Spleen (tissue), 11 donors: ENCODE results near the gene BSN. TPM values are rescaled to one million over a fixed set of nuclear protein-coding genes. Genes with fewer than 3 reads are reported as not detected.
A peak's percentile ranks its signal among the peaks of the same experiment; 100 is the strongest.

ENCODE experiments used
- DNase-seq: peaks from one replicate; pipeline ENCODE4 v3.0.0-alpha.2; 2020
- H3K27ac ChIP-seq, 8 donors: fragments of 200-600 bp; sonication (generic) in 7 of 8; 1 replicate in 4 of 8; 2 replicates in 4 of 8; pipeline versions ENCODE4 v1.5.0 to v1.8.0; 2016 to 2021; ENCODE audit warnings: inconsistent platforms in 4 of 8, mild to moderate bottlenecking in 4 of 8, moderate library complexity in 1 of 8
- H3K27me3 ChIP-seq, 7 donors: fragments of 200-600 bp; sonication (generic) in 6 of 7; replicated peaks in 1 of 7; 1 replicate in 4 of 7; 2 replicates in 3 of 7; pipeline versions ENCODE4 v1.5.0 to v1.8.0; 2016 to 2021; ENCODE audit warnings: inconsistent platforms in 3 of 7, mild to moderate bottlenecking in 1 of 7
- H3K36me3 ChIP-seq, 6 donors: fragments of 200-600 bp; sonication (generic) in 5 of 6; 1 replicate in 4 of 6; 2 replicates in 2 of 6; pipeline versions ENCODE4 v1.5.0 to v1.8.0; 2016 to 2021; ENCODE audit warnings: inconsistent platforms in 2 of 6
- H3K4me1 ChIP-seq, 6 donors: fragments of 200-600 bp; sonication (generic) in 5 of 6; 1 replicate in 3 of 6; 2 replicates in 3 of 6; pipeline versions ENCODE4 v1.5.0 to v1.8.0; 2016 to 2021; ENCODE audit warnings: inconsistent platforms in 3 of 6
- H3K4me3 ChIP-seq, 8 donors: fragments of 200-600 bp; sonication (generic) in 7 of 8; 1 replicate in 4 of 8; 2 replicates in 4 of 8; pipeline versions ENCODE4 v1.5.0 to v1.8.0; 2016 to 2021; ENCODE audit warnings: inconsistent platforms in 4 of 8, mild to moderate bottlenecking in 4 of 8, moderate library complexity in 2 of 8
- H3K9me3 ChIP-seq, 8 donors: fragments of 200-600 bp; sonication (generic) in 7 of 8; 1 replicate in 4 of 8; 2 replicates in 4 of 8; pipeline versions ENCODE4 v1.5.0 to v1.8.0; 2016 to 2021; ENCODE audit warnings: inconsistent platforms in 4 of 8
- POLR2A ChIP-seq, 3 donors: fragments of 450-650 bp; IDR thresholded peaks; one replicate each; pipeline ENCODE4 v1.5.1; 2017; ENCODE audit warnings: antibody characterized with exemption in 3 of 3, mild to moderate bottlenecking in 1 of 3
- POLR2AphosphoS5 ChIP-seq, 3 donors: sonication (generic); formaldehyde crosslinking; IDR thresholded peaks; one replicate each; pipeline ENCODE4 v1.5.1; 2017; ENCODE audit warnings: antibody characterized with exemption in 3 of 3
- WGBS, 5 donors: extraction: QIAGEN DNeasy Blood & Tissue Kit in 3 of 5; methylation state at CpG; one replicate each; pipeline versions ENCODE4 v1.1.5 to v1.1.7; 2013 to 2018; 5-methylcytosine and 5-hydroxymethylcytosine counted together
- intact Hi-C: fragments of 100-400 bp; cut with DNase I; formaldehyde crosslinking; loops from one replicate; pipeline ENCODE4 v1.15.0; 2023; ENCODE audit warnings: low total_unique reads
- polyA plus RNA-seq, 3 donors: library from polyadenylated mRNA; stranded (reverse); fragments of 200-250 nt; gene quantifications; one replicate each; pipeline ENCODE4 v1.2.1, GENCODE V29; 2013
- total RNA-seq, 7 donors: library from RNA; depleted of rRNA in 3 of 7; stranded (reverse); fragments of >200 nt in 3 of 7; fragmentation: NEBNext Ultra II Directional in 4 of 7; extraction: Animal tissue kit (Norgen Biotek cat#: 25700) in 4 of 7; gene quantifications; one replicate each; pipeline versions ENCODE4 v1.1.0 to v1.2.1, GENCODE V29; 2016 to 2021
- TF ChIP-seq, protein P1 (sequence below), 11 experiments: fragments of 200-600 bp in 7 of 11; fragments of 450-650 bp in 4 of 11; sonication (generic) in 4 of 11; IDR thresholded peaks in 8 of 11; conservative IDR thresholded peaks in 3 of 11; 1 replicate in 7 of 11; 2 replicates in 4 of 11; pipeline versions ENCODE4 v1.4.0 to v1.8.0; 2016 to 2021; ENCODE audit warnings: antibody characterized with exemption in 11 of 11, inconsistent platforms in 4 of 11, mild to moderate bottlenecking in 1 of 11
- donor health status: healthy with polysubstance abuse.
- donor health status: DM: no; HTN: no; CAD: no; lungs with moderate emphysema.
- donor health status: DM: no; HTN: no; CAD: no.
- donor health status: Bipolar disorder and iron deficiency.
- donor health status: healthy.
- donor health status: DM: no; HTN: no; CAD: no.
- donor health status: DM: yes; HTN: yes; CAD: no.

The BSN gene
- total and polyA plus RNA-seq, 10 donors = 0.02 to 1.1 (median 0.36) TPM

DNA sequence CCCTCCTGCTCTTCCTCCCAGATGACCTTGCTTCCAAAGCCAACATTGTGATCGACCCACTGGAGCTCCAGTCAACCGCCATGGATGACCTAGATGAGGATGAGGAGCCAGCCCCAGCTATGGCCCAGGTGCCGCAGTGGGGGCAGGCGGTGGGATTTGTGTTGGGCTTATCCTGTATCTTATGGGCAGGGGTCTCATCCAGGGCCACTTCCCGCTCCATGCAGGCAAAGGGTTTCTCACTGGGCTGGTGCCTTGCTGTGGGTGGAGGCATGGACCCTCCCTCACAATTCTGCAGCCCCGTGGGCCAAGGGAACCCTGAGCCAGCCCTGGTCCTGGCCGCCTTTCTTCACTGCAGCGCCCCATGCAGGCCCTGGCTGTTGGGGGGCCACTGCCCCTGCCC is 150.4 kb downstream of the BSN start:
- H3K36me3 ChIP-seq = peaks cover 0 to 94% (median 60%) of the 10 kb centered on the region in 6 donors
- H3K4me3 ChIP-seq = no peak overlapping the region
- no peaks in the 10 kb centered on the region for H3K27me3 ChIP-seq
- intact Hi-C loops = loop anchor here (5.0 kb wide), 1 partner anchor 138 kb away; no protein-coding TSS in a partner anchor
- no peak for DNase-seq
- no peaks in the 10 kb centered on the region for H3K9me3 ChIP-seq
- TF ChIP-seq, protein P1, sequence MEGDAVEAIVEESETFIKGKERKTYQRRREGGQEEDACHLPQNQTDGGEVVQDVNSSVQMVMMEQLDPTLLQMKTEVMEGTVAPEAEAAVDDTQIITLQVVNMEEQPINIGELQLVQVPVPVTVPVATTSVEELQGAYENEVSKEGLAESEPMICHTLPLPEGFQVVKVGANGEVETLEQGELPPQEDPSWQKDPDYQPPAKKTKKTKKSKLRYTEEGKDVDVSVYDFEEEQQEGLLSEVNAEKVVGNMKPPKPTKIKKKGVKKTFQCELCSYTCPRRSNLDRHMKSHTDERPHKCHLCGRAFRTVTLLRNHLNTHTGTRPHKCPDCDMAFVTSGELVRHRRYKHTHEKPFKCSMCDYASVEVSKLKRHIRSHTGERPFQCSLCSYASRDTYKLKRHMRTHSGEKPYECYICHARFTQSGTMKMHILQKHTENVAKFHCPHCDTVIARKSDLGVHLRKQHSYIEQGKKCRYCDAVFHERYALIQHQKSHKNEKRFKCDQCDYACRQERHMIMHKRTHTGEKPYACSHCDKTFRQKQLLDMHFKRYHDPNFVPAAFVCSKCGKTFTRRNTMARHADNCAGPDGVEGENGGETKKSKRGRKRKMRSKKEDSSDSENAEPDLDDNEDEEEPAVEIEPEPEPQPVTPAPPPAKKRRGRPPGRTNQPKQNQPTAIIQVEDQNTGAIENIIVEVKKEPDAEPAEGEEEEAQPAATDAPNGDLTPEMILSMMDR (IDR thresholded peaks at IDR 0.05 in 8 of 11, conservative IDR thresholded peaks at IDR 0.05 in 3 of 11) = no peak
- TF ChIP-seq POLR2A (IDR thresholded peaks at IDR 0.05) = no peak
- TF ChIP-seq POLR2AphosphoS5 (IDR thresholded peaks at IDR 0.05) = no peak
- whole genome bisulfite sequencing, 5 donors = 88 to 100% (median 92%) methylated on average over 1 to 8 of the region's 8 CpGs
- peak overlapping the region in 1 of 8 donors; percentile 25 for H3K27ac ChIP-seq
- H3K4me1 ChIP-seq = peaks cover 0 to 38% (median 9%) of the 10 kb centered on the region in 6 donors

DNA sequence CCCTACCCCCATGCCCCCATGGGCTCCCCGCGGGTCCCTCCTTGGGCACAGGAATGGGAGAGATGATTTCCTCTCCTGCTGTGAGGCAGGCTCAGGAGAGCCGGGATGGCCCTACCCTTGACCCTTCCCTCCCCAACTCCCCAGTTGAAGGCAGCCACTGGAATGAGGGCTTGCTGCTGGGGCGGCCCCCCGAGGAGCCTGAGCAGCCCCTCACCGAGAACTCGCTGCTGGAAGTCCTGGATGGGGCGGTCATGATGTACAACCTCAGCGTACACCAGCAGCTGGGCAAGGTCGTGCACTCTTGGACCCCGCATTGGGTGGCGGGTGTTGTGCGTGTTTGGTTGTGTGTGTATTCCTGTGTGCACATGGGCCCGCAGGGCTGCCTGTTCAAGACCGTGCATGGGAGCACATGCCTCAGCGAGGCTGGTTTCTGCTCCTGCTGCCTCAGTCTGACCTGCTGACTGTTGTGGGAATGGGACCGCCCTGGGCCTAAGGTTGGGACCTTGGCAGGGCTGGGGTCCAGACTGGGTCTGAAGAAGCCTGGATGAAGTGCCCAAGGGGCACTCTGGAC is 151.2 kb downstream of the BSN start:
- H3K4me3 ChIP-seq = no peak overlapping the region
- H3K27ac ChIP-seq = no peak overlapping the region
- intact Hi-C loops = no loop called here
- WGBS, 5 donors = 88 to 100% (median 93%) methylated on average over 1 to 17 of the region's 17 CpGs
- DNase-seq = no peak
- H3K4me1 ChIP-seq = peaks cover 0 to 38% (median 9%) of the 10 kb centered on the region in 6 donors
- H3K27me3 ChIP-seq = no peaks in the 10 kb centered on the region
- H3K36me3 ChIP-seq = peaks cover 0 to 88% (median 53%) of the 10 kb centered on the region in 6 donors
- TF ChIP-seq POLR2AphosphoS5 (IDR thresholded peaks at IDR 0.05) = no peak
- TF ChIP-seq POLR2A (IDR thresholded peaks at IDR 0.05) = no peak
- H3K9me3 ChIP-seq = no peaks in the 10 kb centered on the region

DNA sequence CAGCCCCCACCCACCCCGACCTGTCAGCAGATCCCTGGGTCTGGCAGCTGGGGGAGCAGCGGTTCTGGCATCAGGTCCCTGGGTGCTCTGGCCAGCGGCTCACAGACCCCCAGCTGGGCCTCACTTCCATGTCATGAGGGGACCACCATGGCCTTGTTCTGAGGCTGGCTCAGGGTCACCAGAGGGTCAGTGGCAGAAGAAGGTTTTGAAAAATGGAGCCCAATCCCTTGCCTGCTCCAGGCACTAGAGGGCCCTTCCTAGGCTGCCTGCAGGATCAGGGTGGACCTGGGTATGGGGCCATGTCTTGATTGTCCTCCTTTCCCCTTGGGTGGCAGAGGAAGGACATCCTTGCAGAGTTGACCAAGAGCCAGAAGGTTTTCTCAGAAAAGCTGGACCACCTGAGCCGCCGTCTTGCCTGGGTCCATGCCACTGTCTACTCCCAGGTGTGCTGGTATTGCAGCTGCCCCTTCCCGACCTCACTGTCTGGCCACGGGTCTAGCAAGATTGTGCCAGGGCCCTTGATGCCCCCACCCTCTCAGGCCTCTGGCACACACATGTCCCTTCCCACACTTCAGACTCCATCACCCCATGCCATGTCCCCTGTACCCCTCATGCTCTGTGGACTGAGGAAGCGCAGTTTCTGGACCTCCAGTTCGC is 152.3 kb downstream of the BSN start:
- Histone ChIP-seq H3K4me1 (peaks cover 0 to 38% (median 9%) of the 10 kb centered on the region in 6 donors), H3K9me3 (no peaks in the 10 kb centered on the region), H3K4me3 (no peak overlapping the region), H3K36me3 (peaks cover 0 to 84% (median 43%) of the 10 kb centered on the region in 6 donors), H3K27ac (peak overlapping the region in 2 of 8 donors; percentile 23 to 40), H3K27me3 (no peaks in the 10 kb centered on the region)
- 84 to 91% (median 90%) methylated on average over 7 to 9 of the region's 9 CpGs for WGBS, 5 donors
- DNase-seq = no peak
- intact Hi-C loops = no loop called here
- TF ChIP-seq POLR2AphosphoS5 (IDR thresholded peaks at IDR 0.05) (peak in 1 of 3 donors; percentile 28), POLR2A (IDR thresholded peaks at IDR 0.05) (no peak)

- 82 to 94% (median 88%) methylated on average over 4 of the region's 4 CpGs for WGBS, 5 donors
- intact Hi-C loops = no loop called here
- TF ChIP-seq, protein P1 (IDR thresholded peaks at IDR 0.05 in 8 of 11, conservative IDR thresholded peaks at IDR 0.05 in 3 of 11) = no peak
- TF ChIP-seq POLR2A (IDR thresholded peaks at IDR 0.05) (no peak), POLR2AphosphoS5 (IDR thresholded peaks at IDR 0.05) (no peak)
- Histone ChIP-seq H3K27me3 (no peaks in the 10 kb centered on the region), H3K4me1 (peaks cover 0 to 38% (median 9%) of the 10 kb centered on the region in 6 donors), H3K4me3 (no peak overlapping the region), H3K27ac (peak overlapping the region in 1 of 8 donors; percentile 40), H3K36me3 (peaks cover 0 to 84% (median 39%) of the 10 kb centered on the region in 6 donors), H3K9me3 (no peaks in the 10 kb centered on the region)
- DNase-seq = no peak
These were observed 152.8 kb downstream of the BSN start for GRCh38 chr3:49707113-49707480.

- Histone ChIP-seq H3K9me3 (no peaks in the 10 kb centered on the region), H3K27me3 (no peaks in the 10 kb centered on the region), H3K36me3 (peaks cover 0 to 84% (median 25%) of the 10 kb centered on the region in 6 donors), H3K27ac (no peak overlapping the region), H3K4me1 (peaks cover 0 to 28% (median 5%) of the 10 kb centered on the region in 6 donors), H3K4me3 (no peak overlapping the region)
- peak; percentile 10 for DNase-seq
- intact Hi-C loops = no loop called here
- WGBS, 5 donors = 93 to 98% (median 97%) methylated on average over 8 of the region's 8 CpGs
- no peak for TF ChIP-seq POLR2AphosphoS5 (IDR thresholded peaks at IDR 0.05)
These were observed 155.6 kb downstream of the BSN start for GRCh38 chr3:49709852-49710251.
